ENCODE results near the gene ZSWIM3. TPM values are rescaled to one million over a fixed set of nuclear protein-coding genes. Genes with fewer than 3 reads are reported as not detected.

The ZSWIM3 gene
- total and polyA plus RNA-seq, 2 of the 13 experiments (the other 11 are each of a cell fraction or from before 2014, with no cell fraction given) = 5.2 to 5.8 TPM

GRCh38 chr20:45921337-45922189 lies 64.1 kb downstream of the ZSWIM3 start (continued):
- TF ChIP-seq ZBTB21 (CRISPR knock-in tag; IDR thresholded peaks at IDR 0.05) = no peak
- 0 out of 2 replicates have a peak, but pooled peaks have one; percentile 44 for TF ChIP-seq ESRRA (CRISPR knock-in tag; IDR thresholded peaks at IDR 0.05; ENCODE audit: low read depth)
- TF ChIP-seq PRDM10 (CRISPR knock-in tag; IDR thresholded peaks at IDR 0.05; ENCODE audit: low read depth) = 0 out of 2 replicates have a peak, but pooled peaks have one; percentile 11
- no peak for TF ChIP-seq ZNF235 (CRISPR knock-in tag; IDR thresholded peaks at IDR 0.05; ENCODE audit: borderline replicate concordance)
- TF ChIP-seq ZNF879 (CRISPR knock-in tag; IDR thresholded peaks at IDR 0.05) = no peak
- TF ChIP-seq, protein P1, sequence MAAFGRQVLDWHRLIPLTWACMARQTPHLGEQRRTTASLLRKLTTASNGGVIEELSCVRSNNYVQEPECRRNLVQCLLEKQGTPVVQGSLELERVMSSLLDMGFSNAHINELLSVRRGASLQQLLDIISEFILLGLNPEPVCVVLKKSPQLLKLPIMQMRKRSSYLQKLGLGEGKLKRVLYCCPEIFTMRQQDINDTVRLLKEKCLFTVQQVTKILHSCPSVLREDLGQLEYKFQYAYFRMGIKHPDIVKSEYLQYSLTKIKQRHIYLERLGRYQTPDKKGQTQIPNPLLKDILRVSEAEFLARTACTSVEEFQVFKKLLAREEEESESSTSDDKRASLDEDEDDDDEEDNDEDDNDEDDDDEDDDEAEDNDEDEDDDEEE (CRISPR knock-in tag; IDR thresholded peaks at IDR 0.05) = no peak
- TF ChIP-seq, protein P2, sequence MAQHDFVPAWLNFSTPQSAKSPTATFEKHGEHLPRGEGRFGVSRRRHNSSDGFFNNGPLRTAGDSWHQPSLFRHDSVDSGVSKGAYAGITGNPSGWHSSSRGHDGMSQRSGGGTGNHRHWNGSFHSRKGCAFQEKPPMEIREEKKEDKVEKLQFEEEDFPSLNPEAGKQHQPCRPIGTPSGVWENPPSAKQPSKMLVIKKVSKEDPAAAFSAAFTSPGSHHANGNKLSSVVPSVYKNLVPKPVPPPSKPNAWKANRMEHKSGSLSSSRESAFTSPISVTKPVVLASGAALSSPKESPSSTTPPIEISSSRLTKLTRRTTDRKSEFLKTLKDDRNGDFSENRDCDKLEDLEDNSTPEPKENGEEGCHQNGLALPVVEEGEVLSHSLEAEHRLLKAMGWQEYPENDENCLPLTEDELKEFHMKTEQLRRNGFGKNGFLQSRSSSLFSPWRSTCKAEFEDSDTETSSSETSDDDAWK (CRISPR knock-in tag; IDR thresholded peaks at IDR 0.05) = no peak
- no peak for TF ChIP-seq FOXK2 (IDR thresholded peaks at IDR 0.05)
- no peak for TF ChIP-seq RFX5 (IDR thresholded peaks at IDR 0.05; ENCODE audit: low read depth, low read length)
- no peak for TF ChIP-seq ZNF432 (CRISPR knock-in tag; IDR thresholded peaks at IDR 0.05; ENCODE audit: borderline replicate concordance)
- TF ChIP-seq ZHX1 (CRISPR knock-in tag; IDR thresholded peaks at IDR 0.05; ENCODE audit: low read depth) = no peak; the same call in 1 of the 2 replicates
- peak; percentile 91 for TF ChIP-seq GFI1 (CRISPR knock-in tag; IDR thresholded peaks at IDR 0.05; ENCODE audit: borderline replicate concordance)
- TF ChIP-seq, protein P3, sequence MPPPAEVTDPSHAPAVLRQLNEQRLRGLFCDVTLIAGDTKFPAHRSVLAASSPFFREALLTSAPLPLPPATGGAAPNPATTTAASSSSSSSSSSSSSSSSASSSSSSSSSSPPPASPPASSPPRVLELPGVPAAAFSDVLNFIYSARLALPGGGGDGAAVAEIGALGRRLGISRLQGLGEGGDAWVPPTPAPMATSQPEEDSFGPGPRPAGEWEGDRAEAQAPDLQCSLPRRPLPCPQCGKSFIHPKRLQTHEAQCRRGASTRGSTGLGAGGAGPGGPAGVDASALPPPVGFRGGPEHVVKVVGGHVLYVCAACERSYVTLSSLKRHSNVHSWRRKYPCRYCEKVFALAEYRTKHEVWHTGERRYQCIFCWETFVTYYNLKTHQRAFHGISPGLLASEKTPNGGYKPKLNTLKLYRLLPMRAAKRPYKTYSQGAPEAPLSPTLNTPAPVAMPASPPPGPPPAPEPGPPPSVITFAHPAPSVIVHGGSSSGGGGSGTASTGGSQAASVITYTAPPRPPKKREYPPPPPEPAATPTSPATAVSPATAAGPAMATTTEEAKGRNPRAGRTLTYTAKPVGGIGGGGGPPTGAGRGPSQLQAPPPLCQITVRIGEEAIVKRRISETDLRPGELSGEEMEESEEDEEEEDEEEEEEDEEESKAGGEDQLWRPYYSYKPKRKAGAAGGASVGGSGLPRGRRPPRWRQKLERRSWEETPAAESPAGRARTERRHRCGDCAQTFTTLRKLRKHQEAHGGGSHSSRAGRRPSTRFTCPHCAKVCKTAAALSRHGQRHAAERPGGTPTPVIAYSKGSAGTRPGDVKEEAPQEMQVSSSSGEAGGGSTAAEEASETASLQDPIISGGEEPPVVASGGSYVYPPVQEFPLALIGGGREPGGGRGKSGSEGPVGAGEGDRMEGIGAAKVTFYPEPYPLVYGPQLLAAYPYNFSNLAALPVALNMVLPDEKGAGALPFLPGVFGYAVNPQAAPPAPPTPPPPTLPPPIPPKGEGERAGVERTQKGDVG (CRISPR knock-in tag; IDR thresholded peaks at IDR 0.05; ENCODE audit: borderline replicate concordance) = no peak
- TF ChIP-seq PCBP1 (IDR thresholded peaks at IDR 0.05; ENCODE audit: borderline replicate concordance, low read depth, low read length) = no peak
- TF ChIP-seq ZNF546 (CRISPR knock-in tag; conservative IDR thresholded peaks at IDR 0.05) = no peak
- no peak for TF ChIP-seq ONECUT2 (CRISPR knock-in tag; IDR thresholded peaks at IDR 0.05)

Measured in HepG2 (cell line).